Gastrocnemius medialis (tissue), 4 donors: ENCODE measurements around the gene NCK1. TPM values are rescaled to one million over a fixed set of nuclear protein-coding genes. Genes with fewer than 3 reads are reported as not detected.

ENCODE experiments used
- ATAC-seq, 2 donors: fragments of 150-250 bp; one replicate each; pipeline ENCODE4 v1.9.1; 2016
- DNase-seq, 2 donors: peaks; one replicate each; pipeline ENCODE4 v3.0.0-alpha.2; 2019
- H3K27ac ChIP-seq, 4 donors: fragments of 200-600 bp; sonication (generic); 1 replicate in 1 of 4; 2 replicates in 3 of 4; pipeline ENCODE4 v1.5.1; 2016 to 2018; ENCODE audit warnings: mild to moderate bottlenecking in 2 of 4, moderate library complexity in 1 of 4
- H3K27me3 ChIP-seq, 3 donors: fragments of 200-600 bp; sonication (generic) in 2 of 3; 1 replicate in 1 of 3; 2 replicates in 2 of 3; pipeline versions ENCODE4 v1.5.1 to v1.6.0; 2016 to 2019; ENCODE audit warnings: mild to moderate bottlenecking in 1 of 3, moderate library complexity in 1 of 3
- H3K36me3 ChIP-seq, 2 donors: fragments of 200-600 bp; sonication (generic) in 1 of 2; one replicate each; pipeline ENCODE4 v1.5.1; 2017 to 2018
- H3K4me1 ChIP-seq, 2 donors: fragments of 200-600 bp; sonication (generic) in 1 of 2; one replicate each; pipeline ENCODE4 v1.5.1; 2016 to 2017; ENCODE audit warnings: mild to moderate bottlenecking in 2 of 2
- H3K4me3 ChIP-seq, 4 donors: fragments of 200-600 bp; sonication (generic) in 3 of 4; 1 replicate in 1 of 4; 2 replicates in 3 of 4; pipeline ENCODE4 v1.5.1; 2016 to 2019; ENCODE audit warnings: mild to moderate bottlenecking in 2 of 4
- H3K9me3 ChIP-seq, 3 donors: fragments of 200-600 bp; sonication (generic) in 2 of 3; 1 replicate in 1 of 3; 2 replicates in 2 of 3; pipeline ENCODE4 v1.5.1; 2016 to 2019
- POLR2A ChIP-seq, 2 donors: fragments of 450-650 bp; IDR thresholded peaks; one replicate each; pipeline ENCODE4 v1.6.1; 2017; ENCODE audit warnings: antibody characterized with exemption in 2 of 2, mild to moderate bottlenecking in 2 of 2, moderate library complexity in 2 of 2
- in situ Hi-C, 4 donors: fragments of 200-750 bp; cut with MboI; loops; one replicate each; pipeline versions ENCODE4 v1.15.0 to v1.8.0; 2017; ENCODE audit warnings: low sequenced_read_pairs in 4 of 4
- intact Hi-C: fragments of 100-400 bp; cut with DNase I; formaldehyde crosslinking; loops from one replicate; pipeline ENCODE4 v1.15.1; 2023; ENCODE audit warnings: low total_unique reads
- total RNA-seq, 4 donors: library from RNA; depleted of rRNA; stranded (reverse); fragments of >200 nt; gene quantifications; one replicate each; pipeline versions ENCODE4 v1.1.0 to v1.2.3, GENCODE V29; 2016
- TF ChIP-seq, protein P1 (sequence below), 5 experiments: fragments of 450-650 bp in 3 of 5; fragments of 200-600 bp in 2 of 5; sonication (generic) in 2 of 5; IDR thresholded peaks in 4 of 5; conservative IDR thresholded peaks in 1 of 5; 1 replicate in 4 of 5; 2 replicates in 1 of 5; pipeline ENCODE4 v1.5.1; 2016 to 2019; ENCODE audit warnings: antibody characterized with exemption in 5 of 5, mild to moderate bottlenecking in 3 of 5, moderate library complexity in 3 of 5

Gene NCK1
- total RNA-seq, 4 donors from 2014 or later: 23.5 to 36.6 (median 27.0) TPM

DNA sequence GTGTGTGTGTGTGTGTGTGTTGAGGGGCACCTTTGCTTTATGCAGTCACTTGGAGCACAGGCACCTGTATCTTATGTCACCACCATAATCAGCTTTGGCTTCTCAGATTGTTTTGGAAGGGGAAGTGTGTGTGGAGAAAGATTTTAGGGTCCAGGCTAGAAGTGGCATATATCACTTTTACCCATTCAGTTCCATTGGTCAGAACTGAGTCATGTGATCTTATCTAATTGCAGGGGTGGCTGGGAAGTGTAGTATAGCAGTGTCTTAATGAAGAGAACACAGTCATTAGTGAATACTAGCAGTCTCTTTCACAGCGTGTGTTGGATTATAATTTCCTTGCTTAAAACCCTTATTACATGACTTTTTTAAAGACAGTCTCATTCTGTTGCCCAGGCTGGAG, 20.6 kb downstream of the NCK1 start:
- DNase-seq (no peak), ATAC-seq (peak in 1 of 2 donors; percentile 55)
- intact Hi-C loops: no loop called here
- Histone ChIP-seq H3K27ac (no peak overlapping the region), H3K27me3 (no peaks in the 10 kb centered on the region), H3K4me3 (no peak overlapping the region), H3K4me1 (peaks cover 16 to 22% of the 10 kb centered on the region in 2 donors), H3K36me3 (no peaks in the 10 kb centered on the region), H3K9me3 (no peaks in the 10 kb centered on the region)
- in situ Hi-C loops: no loop called here
- no peak for TF ChIP-seq POLR2A (IDR thresholded peaks at IDR 0.05)
- TF ChIP-seq, protein P1, sequence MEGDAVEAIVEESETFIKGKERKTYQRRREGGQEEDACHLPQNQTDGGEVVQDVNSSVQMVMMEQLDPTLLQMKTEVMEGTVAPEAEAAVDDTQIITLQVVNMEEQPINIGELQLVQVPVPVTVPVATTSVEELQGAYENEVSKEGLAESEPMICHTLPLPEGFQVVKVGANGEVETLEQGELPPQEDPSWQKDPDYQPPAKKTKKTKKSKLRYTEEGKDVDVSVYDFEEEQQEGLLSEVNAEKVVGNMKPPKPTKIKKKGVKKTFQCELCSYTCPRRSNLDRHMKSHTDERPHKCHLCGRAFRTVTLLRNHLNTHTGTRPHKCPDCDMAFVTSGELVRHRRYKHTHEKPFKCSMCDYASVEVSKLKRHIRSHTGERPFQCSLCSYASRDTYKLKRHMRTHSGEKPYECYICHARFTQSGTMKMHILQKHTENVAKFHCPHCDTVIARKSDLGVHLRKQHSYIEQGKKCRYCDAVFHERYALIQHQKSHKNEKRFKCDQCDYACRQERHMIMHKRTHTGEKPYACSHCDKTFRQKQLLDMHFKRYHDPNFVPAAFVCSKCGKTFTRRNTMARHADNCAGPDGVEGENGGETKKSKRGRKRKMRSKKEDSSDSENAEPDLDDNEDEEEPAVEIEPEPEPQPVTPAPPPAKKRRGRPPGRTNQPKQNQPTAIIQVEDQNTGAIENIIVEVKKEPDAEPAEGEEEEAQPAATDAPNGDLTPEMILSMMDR (IDR thresholded peaks at IDR 0.05 in 4 of 5, conservative IDR thresholded peaks at IDR 0.05 in 1 of 5): no peak

DNA sequence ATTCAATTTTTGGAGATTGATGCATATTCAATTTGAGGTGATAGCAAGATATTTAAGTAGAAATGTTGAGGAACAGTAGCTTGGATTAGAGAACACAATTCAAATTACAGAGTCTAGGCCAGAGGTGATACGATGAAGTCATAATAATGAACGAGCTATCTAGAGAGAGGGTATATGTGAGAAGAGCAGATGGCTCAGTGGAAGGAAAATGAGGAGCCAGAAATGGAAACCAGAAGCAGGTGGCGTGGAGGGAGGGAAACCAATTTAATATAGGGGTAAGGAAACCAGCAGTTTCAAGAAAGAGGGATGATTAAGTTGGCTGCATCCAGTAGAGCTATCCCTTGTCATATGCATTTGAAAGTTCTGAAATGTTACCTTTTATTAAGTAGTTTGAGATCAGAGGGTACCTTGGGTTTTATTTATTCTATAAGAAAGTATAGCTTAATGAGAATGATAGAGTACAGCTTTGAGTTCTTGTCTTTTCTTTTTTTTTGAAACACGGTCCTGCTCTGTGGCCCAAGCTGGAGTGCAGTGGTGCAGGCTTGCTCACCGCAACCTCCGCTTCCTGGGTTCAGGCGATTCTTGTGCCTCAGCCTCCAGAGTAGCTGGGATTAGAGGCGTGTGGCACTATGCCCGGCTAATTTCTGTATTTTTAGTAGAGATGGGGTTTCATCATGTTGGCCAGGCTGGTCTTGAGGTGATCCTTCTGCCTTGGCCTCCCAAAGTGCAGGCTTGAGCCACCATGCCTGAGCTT, 22.1 kb downstream of the NCK1 start:
- in situ Hi-C loops: no loop called here
- peaks cover 16 to 22% of the 10 kb centered on the region in 2 donors for H3K4me1 ChIP-seq

DNA sequence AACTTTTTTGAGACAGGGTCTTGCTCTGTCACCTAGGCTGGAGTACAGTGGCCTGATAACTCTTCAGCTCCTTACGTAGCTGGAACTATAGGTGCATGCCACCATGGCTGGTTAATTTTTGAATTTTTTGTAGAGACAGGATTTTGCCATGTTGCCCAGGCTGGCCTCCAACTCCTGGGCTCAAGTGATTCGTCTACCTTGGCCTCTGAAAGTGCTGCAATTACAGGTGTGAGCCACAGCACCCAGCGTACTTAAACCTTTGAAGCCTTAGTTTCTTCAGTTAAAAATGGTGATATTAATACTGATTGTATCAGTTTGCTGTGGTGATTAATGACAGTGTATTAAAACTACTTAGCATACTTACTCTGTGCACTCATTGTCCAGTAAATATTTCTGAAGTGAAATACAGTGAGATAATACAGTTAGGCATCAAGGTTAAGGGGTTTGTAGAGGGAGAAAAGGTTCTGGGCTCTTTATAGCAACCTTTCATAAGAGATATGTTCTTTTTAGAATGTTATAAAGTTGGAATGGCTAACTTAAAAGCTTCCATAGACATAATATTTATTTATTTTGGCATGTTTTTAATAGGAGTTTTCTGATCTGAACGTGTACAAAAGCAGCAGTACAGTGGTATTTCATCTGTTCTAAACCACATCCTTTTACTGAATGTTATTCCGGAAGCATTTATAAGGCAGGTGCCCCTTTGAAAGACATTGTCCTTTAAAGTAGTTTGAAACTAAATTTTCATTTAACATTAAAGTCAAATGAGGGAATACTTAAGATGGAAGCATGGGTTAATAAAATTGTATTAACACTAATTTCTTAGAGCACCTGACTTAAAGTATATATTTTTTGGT, 23.6 kb downstream of the NCK1 start:
- in situ Hi-C loops: no loop called here
- Histone ChIP-seq H3K9me3 (no peaks in the 10 kb centered on the region), H3K4me1 (peaks cover 16 to 22% of the 10 kb centered on the region in 2 donors), H3K4me3 (no peak overlapping the region), H3K27me3 (no peaks in the 10 kb centered on the region), H3K27ac (no peak overlapping the region), H3K36me3 (no peaks in the 10 kb centered on the region)
- TF ChIP-seq, protein P1 (IDR thresholded peaks at IDR 0.05 in 4 of 5, conservative IDR thresholded peaks at IDR 0.05 in 1 of 5): no peak
- no peak for TF ChIP-seq POLR2A (IDR thresholded peaks at IDR 0.05)
- ATAC-seq: no peak
- intact Hi-C loops: no loop called here
- no peak for DNase-seq

More for the DNA sequence above, 22.1 kb downstream of the NCK1 start:
- Histone ChIP-seq H3K9me3 (no peaks in the 10 kb centered on the region), H3K36me3 (no peaks in the 10 kb centered on the region), H3K4me3 (no peak overlapping the region), H3K27me3 (no peaks in the 10 kb centered on the region), H3K27ac (peak overlapping the region in 1 of 4 donors; percentile 4)
- DNase-seq (no peak), ATAC-seq (no peak)
- TF ChIP-seq, protein P1 (IDR thresholded peaks at IDR 0.05 in 4 of 5, conservative IDR thresholded peaks at IDR 0.05 in 1 of 5): no peak
- no peak for TF ChIP-seq POLR2A (IDR thresholded peaks at IDR 0.05)
- intact Hi-C loops: no loop called here

DNA sequence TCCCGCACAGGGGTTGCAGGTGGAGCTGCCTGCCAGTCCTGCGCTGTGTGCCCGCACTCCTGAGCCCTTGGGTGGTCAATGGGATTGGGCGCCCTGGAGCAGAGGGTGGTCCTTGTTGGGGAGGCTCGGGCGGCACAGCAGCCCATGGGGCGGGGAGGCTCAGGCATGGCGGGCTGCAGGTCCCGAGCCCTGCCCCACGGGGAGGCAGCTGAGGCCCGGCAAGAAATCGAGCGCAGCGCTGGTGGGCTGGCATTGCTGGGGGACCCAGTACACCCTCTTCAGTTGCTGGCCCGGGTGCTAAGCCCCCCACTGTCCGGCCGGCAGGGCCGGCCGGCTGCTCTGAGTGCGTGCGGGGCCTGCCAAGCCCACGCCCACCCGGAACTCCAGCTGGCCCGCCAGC, 27.9 kb downstream of the NCK1 start:
- no peaks in the 10 kb centered on the region for H3K9me3 ChIP-seq
- DNase-seq (no peak), ATAC-seq (no peak)
- in situ Hi-C loops (no loop called here), intact Hi-C loops (no loop called here)
- H3K27ac ChIP-seq: no peak overlapping the region
- TF ChIP-seq, protein P1 (IDR thresholded peaks at IDR 0.05 in 4 of 5, conservative IDR thresholded peaks at IDR 0.05 in 1 of 5): no peak
- no peak for TF ChIP-seq POLR2A (IDR thresholded peaks at IDR 0.05)
- H3K27me3 ChIP-seq: no peaks in the 10 kb centered on the region
- no peak overlapping the region for H3K4me3 ChIP-seq
- H3K36me3 ChIP-seq: peaks cover 0 to 3% of the 10 kb centered on the region in 2 donors
- H3K4me1 ChIP-seq: peaks cover 0 to 21% of the 10 kb centered on the region in 2 donors
